AG10803 (cell line): ENCODE results near the gene CNOT1.
A peak's percentile ranks its signal among the peaks of the same experiment; 100 is the strongest.

Experiments
- DNase-seq: peaks from one replicate; pipeline ENCODE4 v3.0.0; 2010; ENCODE audit warnings: low read depth
- H3K4me3 ChIP-seq: 2 replicates; pipeline ENCODE4 v1.5.1; 2011; ENCODE audit warnings: mild to moderate bottlenecking, low read length, control low read depth
- TF ChIP-seq, protein P1 (sequence below): conservative IDR thresholded peaks from 2 replicates; pipeline ENCODE4 v1.5.1; 2011; ENCODE audit warnings: mild to moderate bottlenecking, low read length, control low read depth, inconsistent platforms

CNOT1 gene

DNA sequence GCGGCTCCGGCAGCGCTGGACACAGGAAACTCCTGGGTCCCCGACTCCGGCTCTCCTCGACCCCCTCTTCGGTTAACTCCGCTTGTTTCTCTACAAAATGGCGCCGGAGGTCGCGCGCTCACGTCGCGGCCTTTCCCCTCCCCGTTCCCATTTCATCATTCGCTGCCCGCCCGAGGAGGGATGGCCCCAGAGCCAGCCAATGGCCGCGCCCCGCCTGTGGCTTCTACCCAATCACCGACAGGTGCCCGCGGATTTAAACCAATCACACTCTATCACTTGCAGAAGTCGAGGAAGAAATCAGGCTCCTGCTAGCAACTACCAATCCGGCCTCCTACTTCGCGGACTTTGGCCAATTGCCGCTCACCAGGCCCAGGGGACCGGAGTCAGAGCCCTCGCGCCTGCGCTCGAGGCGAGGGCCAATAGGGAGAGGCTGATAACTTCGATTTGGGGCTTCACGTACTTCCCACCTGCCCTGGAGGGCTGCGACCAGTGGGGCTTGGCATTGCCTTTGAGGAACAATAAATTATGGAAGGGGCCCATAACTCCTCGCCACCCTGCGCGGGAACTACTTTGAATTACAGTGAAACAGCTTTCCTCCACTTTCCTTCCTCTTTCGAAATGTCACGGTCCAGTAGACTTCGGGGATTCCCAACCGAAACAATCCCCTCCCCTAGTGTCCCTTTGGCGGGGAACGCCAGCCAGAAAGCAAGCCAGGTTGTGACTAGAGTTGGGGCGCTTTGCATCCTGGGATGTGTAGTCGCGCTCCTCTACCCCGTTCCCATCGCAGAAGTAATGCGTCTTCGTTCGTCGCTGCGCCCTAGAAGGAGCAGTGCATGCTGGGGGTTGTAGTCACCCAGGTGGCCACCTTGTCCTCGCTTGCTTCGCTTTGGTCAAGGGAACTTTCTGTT is at the start of gene CNOT1:
Gene CNOT1 (minus strand): TSS at position 94 of the 908 bp plus-strand sequence. CDS start 30,489 bp downstream, outside the sequence.
- TF ChIP-seq, protein P1, sequence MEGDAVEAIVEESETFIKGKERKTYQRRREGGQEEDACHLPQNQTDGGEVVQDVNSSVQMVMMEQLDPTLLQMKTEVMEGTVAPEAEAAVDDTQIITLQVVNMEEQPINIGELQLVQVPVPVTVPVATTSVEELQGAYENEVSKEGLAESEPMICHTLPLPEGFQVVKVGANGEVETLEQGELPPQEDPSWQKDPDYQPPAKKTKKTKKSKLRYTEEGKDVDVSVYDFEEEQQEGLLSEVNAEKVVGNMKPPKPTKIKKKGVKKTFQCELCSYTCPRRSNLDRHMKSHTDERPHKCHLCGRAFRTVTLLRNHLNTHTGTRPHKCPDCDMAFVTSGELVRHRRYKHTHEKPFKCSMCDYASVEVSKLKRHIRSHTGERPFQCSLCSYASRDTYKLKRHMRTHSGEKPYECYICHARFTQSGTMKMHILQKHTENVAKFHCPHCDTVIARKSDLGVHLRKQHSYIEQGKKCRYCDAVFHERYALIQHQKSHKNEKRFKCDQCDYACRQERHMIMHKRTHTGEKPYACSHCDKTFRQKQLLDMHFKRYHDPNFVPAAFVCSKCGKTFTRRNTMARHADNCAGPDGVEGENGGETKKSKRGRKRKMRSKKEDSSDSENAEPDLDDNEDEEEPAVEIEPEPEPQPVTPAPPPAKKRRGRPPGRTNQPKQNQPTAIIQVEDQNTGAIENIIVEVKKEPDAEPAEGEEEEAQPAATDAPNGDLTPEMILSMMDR = no peak
- H3K4me3 ChIP-seq = peak within 1 kb of the TSS; percentile 96
- DNase-seq = peak; percentile 100

DNA sequence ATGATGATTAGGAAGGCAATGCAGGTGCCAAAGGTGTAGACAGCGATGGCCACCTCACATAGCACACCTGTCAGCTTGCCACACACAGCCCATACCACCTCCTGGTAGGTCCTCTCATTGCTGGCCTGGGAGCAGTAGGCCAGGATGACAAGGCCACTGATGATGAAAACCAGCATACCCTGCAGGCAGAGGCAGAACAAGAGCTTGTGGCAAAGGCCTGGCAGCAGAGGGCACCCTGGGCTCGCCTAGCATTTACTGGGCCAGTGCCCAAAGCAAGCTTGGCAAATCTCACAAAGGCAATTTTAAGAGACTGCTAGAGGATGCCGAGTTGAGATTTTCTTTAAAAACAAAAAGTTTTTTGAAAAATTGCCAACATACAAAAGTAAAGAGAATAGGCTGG is 49.1 kb upstream of the CNOT1 start:
- peak; percentile 50 for DNase-seq
- H3K4me3 ChIP-seq = no peak overlapping the region
- TF ChIP-seq, protein P1 = no peak; the same call in 1 of the 2 replicates

DNA sequence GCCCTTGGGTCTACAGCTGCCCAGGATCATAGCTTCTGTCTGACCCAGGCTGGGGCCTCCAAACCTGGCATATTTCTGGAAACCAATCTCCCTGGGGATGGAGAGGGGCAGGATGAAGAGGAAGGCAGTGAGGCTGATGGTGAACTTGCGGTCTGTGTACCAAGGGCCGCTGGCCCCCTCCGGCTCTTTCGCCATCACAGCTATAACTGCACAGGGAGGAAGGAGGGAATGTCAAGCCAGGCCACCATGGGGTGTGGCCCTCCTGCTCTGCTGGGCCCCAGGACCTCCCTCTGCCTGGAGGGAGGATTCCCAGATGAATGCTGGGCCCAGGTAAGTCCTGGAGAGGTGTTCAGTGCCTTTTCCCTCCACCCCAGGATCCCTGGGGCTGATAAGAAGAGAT is 48.6 kb upstream of the CNOT1 start:
- no peak for DNase-seq
- TF ChIP-seq, protein P1 = no peak
- H3K4me3 ChIP-seq = no peak overlapping the region

DNA sequence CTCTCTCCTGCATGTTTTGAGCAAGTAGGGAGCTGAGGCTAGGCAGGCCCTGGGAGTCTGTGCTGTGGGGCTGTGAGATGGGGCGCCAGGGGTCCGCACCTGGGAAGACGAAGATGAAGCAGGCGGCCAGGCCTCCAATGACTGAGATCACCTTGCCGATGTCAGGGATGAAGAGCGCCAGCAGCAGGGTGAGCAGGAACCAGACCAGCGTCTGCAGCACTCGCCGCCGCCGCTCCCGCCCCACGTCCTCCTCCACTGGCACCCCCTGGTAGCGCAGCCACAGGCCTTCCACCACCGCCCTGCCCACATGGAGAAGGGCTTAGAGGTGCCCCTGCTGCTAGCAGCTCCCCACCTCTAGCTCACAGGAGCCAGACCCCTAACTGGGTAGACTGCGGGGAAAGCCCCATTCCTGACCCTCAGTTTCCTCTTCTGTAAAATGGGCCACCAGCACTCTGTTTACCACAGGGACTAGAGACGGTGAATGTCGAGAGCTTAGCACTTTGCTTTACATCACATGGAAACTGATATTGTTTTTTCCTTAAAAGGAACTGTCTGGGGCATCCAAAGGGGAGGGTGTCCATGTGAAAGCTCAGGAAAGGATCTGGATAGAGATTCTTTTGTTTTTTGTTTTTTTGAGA is 41.4 kb upstream of the CNOT1 start:
- TF ChIP-seq, protein P1 = no peak
- DNase-seq = no peak
- H3K4me3 ChIP-seq = no peak overlapping the region

DNA sequence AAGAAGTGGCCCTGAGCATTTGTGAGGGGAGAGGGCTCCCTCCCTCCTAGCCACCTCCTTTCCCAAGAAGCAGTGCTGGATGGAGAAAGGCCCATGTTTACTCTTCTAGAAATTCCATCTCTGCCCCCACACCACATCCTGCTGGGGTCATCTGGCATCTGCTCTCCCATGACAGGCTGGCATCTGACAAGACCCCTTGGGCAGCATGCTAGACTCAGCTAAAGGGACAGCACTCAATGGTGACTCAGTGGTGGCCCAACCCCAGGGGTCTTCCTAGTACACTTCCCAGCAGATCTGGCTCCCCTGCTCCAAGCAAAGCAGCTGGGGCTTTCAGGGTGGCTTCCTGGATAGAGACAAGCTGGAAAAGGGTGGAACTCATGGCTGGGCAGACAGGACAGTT is 40.6 kb upstream of the CNOT1 start:
- H3K4me3 ChIP-seq = no peak overlapping the region
- no peak for DNase-seq
- TF ChIP-seq, protein P1 = no peak

DNA sequence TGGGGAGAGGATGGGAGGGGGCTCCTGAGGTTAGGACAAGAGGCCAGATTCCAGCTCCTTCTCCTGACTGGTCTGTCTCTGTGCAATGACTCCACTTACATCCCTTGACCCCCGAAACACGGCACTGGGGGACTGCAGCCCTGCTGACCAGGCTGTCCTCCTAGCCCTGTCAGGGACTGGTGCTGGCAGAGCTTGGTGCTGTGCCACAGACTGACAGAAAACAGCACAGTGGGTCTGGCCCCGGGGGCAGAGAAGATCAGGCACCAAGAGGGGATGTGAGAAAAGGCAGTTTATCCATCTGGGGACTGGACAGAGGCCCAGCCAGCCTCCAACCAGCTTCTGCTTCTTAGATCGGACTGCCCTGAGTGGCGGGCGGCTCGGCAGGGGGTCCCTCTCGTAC is 35.6 kb upstream of the CNOT1 start:
- DNase-seq = no peak
- TF ChIP-seq, protein P1 = no peak
- no peak overlapping the region for H3K4me3 ChIP-seq
